GM10266 (cell line): ENCODE data around the gene ENTHD1.
"Not testable (repeated sequence)": the region's sequence is repeated elsewhere in the genome, so short reads cannot be mapped to it uniquely, and the experiment has no call there.

Experiments used
- DNase-seq: peaks from one replicate; pipeline ENCODE4 v3.0.0; 2012; ENCODE audit errors: extremely low spot score
- CTCF ChIP-seq: IDR thresholded peaks from 2 replicates; pipeline ENCODE4 v1.5.1; 2012; ENCODE audit warnings: mild to moderate bottlenecking, low read depth; ENCODE audit not compliant: control insufficient read depth, insufficient read depth; ENCODE audit errors: missing control alignments

ENTHD1 gene

GRCh38 chr22:39739338-39740027, 154.1 kb downstream of the ENTHD1 start:
- no peak for DNase-seq
- TF ChIP-seq CTCF = no peak

DNA sequence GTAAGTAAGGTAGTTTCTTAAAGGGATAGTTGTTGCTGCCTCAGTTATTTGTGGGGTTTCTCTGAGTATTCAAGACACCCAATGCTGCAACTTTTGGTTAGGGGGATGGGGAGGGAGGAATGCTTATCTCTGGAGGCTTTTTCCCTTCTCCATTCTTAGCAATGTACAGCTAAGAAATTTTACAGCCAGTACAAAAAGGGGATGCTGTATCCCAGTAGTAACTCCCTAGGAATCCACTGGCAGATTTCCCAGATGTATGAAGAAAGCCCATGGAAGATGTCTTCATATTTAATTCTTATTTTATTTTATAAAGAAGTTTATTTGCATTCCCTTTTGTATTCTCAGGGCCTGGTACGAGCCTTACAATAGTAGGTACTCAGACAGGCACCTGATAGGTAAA, 154.8 kb downstream of the ENTHD1 start:
- TF ChIP-seq CTCF = no peak
- no peak for DNase-seq

DNA sequence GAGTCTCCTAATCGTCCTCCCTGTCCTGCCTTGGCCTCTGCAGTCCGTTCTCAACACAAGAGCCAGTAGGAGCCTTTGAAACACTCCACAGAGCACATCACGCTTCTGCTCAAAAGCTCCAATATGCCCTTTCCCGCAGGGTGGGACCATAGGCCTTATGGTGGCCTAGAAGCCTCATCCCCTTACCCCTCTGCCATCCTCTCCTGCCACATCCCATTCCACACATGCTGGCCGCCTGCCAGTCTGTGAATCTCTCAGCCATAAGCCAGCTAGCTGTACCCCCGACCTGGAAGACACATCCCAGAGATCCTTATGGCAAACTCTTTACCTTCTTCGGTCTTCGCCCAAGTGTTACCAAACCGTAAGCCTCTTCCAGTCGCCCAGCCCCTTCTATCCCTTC, 157.8 kb downstream of the ENTHD1 start:
- DNase-seq = no peak

DNA sequence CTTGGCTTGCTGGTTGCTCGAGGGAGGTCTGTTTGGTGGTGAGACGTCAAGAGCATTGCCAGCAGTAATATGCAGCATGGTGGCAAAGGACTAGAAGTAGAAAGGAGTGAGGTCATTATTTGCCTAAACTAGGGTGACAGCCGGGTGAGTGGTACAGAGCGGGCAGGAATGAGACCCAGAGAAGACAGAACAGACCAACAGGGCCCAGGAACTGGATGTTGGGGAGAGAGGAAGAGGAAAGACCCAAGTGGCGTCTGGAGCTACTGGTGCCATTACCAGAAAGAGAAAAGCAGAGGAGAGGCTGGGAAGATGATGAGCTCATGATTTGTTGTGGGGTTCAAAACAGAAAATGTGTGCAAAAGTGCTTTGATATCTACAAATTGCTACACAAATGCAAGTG, 158.7 kb downstream of the ENTHD1 start:
- no peak for TF ChIP-seq CTCF

More for the DNA sequence above, 157.8 kb downstream of the ENTHD1 start:
- TF ChIP-seq CTCF = no peak

DNA sequence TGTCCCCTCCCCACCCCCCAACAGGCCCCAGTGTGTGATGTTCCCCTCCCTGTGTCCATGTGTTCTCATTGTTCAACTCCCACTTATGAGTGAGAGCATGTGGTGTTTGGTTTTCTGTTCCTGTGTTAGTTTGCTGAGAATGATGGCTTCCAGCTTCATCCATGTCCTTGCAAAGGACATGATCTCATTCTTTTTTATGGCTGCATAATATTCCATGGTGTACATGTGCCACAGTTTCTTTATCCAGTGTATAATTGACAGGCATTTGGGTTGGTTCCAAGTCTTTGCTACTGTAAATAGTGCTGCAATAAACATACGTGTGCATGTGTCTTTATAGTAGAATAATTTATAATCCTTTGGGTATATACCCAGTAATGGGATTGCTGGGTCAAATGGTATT, 159.5 kb downstream of the ENTHD1 start:
- DNase-seq = not testable (repeated sequence)

More for the DNA sequence above, 158.7 kb downstream of the ENTHD1 start:
- DNase-seq = no peak

- TF ChIP-seq CTCF = no peak
- DNase-seq = no peak
Measured at GRCh38 chr22:39733191-39733590, 160.4 kb downstream of the ENTHD1 start.

DNA sequence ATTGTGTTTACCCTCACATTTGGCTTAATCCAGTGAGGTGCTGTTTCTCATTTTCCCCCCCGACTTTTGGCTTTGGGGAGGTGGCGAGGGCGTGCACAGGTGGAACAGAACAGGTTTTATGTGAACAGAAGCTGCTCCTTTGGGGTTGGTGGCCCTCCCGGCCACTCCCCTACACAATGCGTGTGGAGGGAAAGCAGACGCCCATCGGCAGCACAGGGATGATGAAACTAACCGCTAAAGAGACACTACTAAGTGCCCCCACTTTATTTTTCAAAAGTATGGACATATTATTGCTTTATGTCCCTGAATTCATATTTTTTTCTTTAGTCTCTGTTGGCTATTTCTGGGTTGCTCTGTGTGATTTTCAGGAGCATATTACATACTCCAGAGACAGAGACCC, 160.9 kb downstream of the ENTHD1 start:
- no peak for TF ChIP-seq CTCF
- no peak for DNase-seq
